Cardiac muscle cell (in vitro differentiated cells and primary cell): ENCODE results near the gene PAQR7. TPM values are rescaled to one million over a fixed set of nuclear protein-coding genes. Genes with fewer than 3 reads are reported as not detected.

ENCODE experiments used
- DNase-seq, 2 donors: peaks; one replicate each; pipeline versions ENCODE4 v3.0.0 to v3.0.0-alpha.2; 2010 to 2017; ENCODE audit warnings: low read depth in 1 of 2, low spot score in 1 of 2
- H3K27ac ChIP-seq: fragments of 200-600 bp; sonication (generic); 2 replicates; pipeline ENCODE4 v1.5.1; 2016
- H3K27me3 ChIP-seq: fragments of 200-600 bp; sonication (generic); 2 replicates; pipeline ENCODE4 v1.6.0; 2016; ENCODE audit warnings: control low read depth
- H3K36me3 ChIP-seq: fragments of 200-600 bp; sonication (generic); 2 replicates; pipeline ENCODE4 v1.5.1; 2016; ENCODE audit warnings: control low read depth
- H3K4me1 ChIP-seq: fragments of 200-600 bp; sonication (generic); 2 replicates; pipeline ENCODE4 v1.8.1; 2017; ENCODE audit warnings: low read depth, mild to moderate bottlenecking, mixed run types
- H3K4me3 ChIP-seq: fragments of 200-600 bp; sonication (generic); 2 replicates; pipeline ENCODE4 v1.5.1; 2016; ENCODE audit warnings: mild to moderate bottlenecking
- H3K9me3 ChIP-seq: fragments of 200-600 bp; sonication (generic); 2 replicates; pipeline ENCODE4 v1.5.1; 2017; ENCODE audit warnings: low read depth, mild to moderate bottlenecking, control low read depth
- CTCF ChIP-seq: IDR thresholded peaks from 2 replicates; pipeline ENCODE4 v1.5.1; 2012; ENCODE audit warnings: low read depth, mild to moderate bottlenecking, low read length
- polyA plus RNA-seq: library from polyadenylated mRNA; unstranded; fragments of >200 nt; fragmentation: Nextera tagmentation; extraction: Ambion mirVana; gene quantifications from 2 replicates; pipeline ENCODE4 v1.2.1, GENCODE V29; 2016
- total RNA-seq: library from RNA; depleted of rRNA; stranded (reverse); fragments of >200 nt; gene quantifications from 2 replicates; pipeline ENCODE4 v1.2.3, GENCODE V29; 2016

PAQR7 gene
- total and polyA plus RNA-seq, 2 experiments from 2014 or later, result 3.1 to 12.5 TPM

GRCh38 chr1:25867210-25867991 lies 8.1 kb downstream of the PAQR7 start:
- Histone ChIP-seq H3K9me3 (no peaks in the 10 kb centered on the region), H3K27ac (no peak overlapping the region), H3K4me3 (no peak overlapping the region), H3K27me3 (no peaks in the 10 kb centered on the region), H3K36me3 (no peaks in the 10 kb centered on the region), H3K4me1 (peaks cover 10% of the 10 kb centered on the region)
- no peak for TF ChIP-seq CTCF
- no peak for DNase-seq

- H3K27me3 ChIP-seq, result no peaks in the 10 kb centered on the region
- TF ChIP-seq CTCF, result no peak
- H3K27ac ChIP-seq, result no peak overlapping the region
- no peaks in the 10 kb centered on the region for H3K36me3 ChIP-seq
- no peaks in the 10 kb centered on the region for H3K9me3 ChIP-seq
- DNase-seq, result no peak
- H3K4me3 ChIP-seq, result no peak overlapping the region
- H3K4me1 ChIP-seq, result peaks cover 5% of the 10 kb centered on the region
Observed at GRCh38 chr1:25866288-25866687, 9.2 kb downstream of the PAQR7 start.

- Histone ChIP-seq H3K27me3 (no peaks in the 10 kb centered on the region), H3K9me3 (no peaks in the 10 kb centered on the region), H3K4me3 (no peak overlapping the region), H3K27ac (no peak overlapping the region), H3K36me3 (no peaks in the 10 kb centered on the region), H3K4me1 (no peaks in the 10 kb centered on the region)
- no peak for TF ChIP-seq CTCF
- no peak for DNase-seq
Observed at GRCh38 chr1:25864434-25864833, 11.1 kb downstream of the PAQR7 start.

GRCh38 chr1:25863486-25864262 lies 11.8 kb downstream of the PAQR7 start:
- Histone ChIP-seq H3K27ac (no peak overlapping the region), H3K4me3 (no peak overlapping the region), H3K36me3 (no peaks in the 10 kb centered on the region), H3K4me1 (no peaks in the 10 kb centered on the region), H3K27me3 (no peaks in the 10 kb centered on the region), H3K9me3 (no peaks in the 10 kb centered on the region)
- no peak for TF ChIP-seq CTCF
- no peak for DNase-seq

GRCh38 chr1:25862785-25863485 lies 12.6 kb downstream of the PAQR7 start:
- no peak for TF ChIP-seq CTCF
- Histone ChIP-seq H3K4me1 (no peaks in the 10 kb centered on the region), H3K27ac (no peak overlapping the region), H3K9me3 (no peaks in the 10 kb centered on the region), H3K27me3 (no peaks in the 10 kb centered on the region), H3K4me3 (no peak overlapping the region), H3K36me3 (no peaks in the 10 kb centered on the region)
- no peak for DNase-seq
